Measurements from ENCODE around the gene GLCE. TPM values are rescaled to one million over a fixed set of nuclear protein-coding genes. Genes with fewer than 3 reads are reported as not detected.
"Not testable (repeated sequence)": the region's sequence is repeated elsewhere in the genome, so short reads cannot be mapped to it uniquely, and the experiment has no call there.

The GLCE gene
- polyA plus RNA-seq, 12 donors = 30.7 to 50.8 (median 37.0) TPM; not detected in 1

GRCh38 chr15:69154684-69155083 is 5.8 kb upstream of the GLCE start:
- DNase-seq = no peak

- no peak for DNase-seq
Measured at GRCh38 chr15:69156736-69157381, 3.6 kb upstream of the GLCE start.

- no peak for DNase-seq
Measured at GRCh38 chr15:69158201-69158842, 2.1 kb upstream of the GLCE start.

GRCh38 chr15:69158843-69159240 is 1.6 kb upstream of the GLCE start:
- DNase-seq = no peak

- DNase-seq = no peak
Measured at GRCh38 chr15:69159805-69160140, 662 bp upstream of the GLCE start.

- DNase-seq = peak; percentile 36
Measured at GRCh38 chr15:69161079-69161877, 843 bp downstream of the GLCE start.

- no peak for DNase-seq
Measured at GRCh38 chr15:69161878-69162213, 1.4 kb downstream of the GLCE start.

- DNase-seq = no peak
Measured at GRCh38 chr15:69163141-69163669, 2.8 kb downstream of the GLCE start.

GRCh38 chr15:69164807-69165636 is 4.6 kb downstream of the GLCE start:
- no peak for DNase-seq

GRCh38 chr15:69165637-69166025 is 5.2 kb downstream of the GLCE start:
- no peak for DNase-seq

- DNase-seq = no peak
Measured at GRCh38 chr15:69167218-69167846, 6.9 kb downstream of the GLCE start.

GRCh38 chr15:69168361-69168760 is 7.9 kb downstream of the GLCE start:
- DNase-seq = not testable (repeated sequence)

GRCh38 chr15:69169540-69169939 is 9.1 kb downstream of the GLCE start:
- DNase-seq = not testable (repeated sequence)

- DNase-seq = no peak
Measured at GRCh38 chr15:69170597-69170996, 10.2 kb downstream of the GLCE start.

- DNase-seq = no peak
Measured at GRCh38 chr15:69172847-69173246, 12.4 kb downstream of the GLCE start.

- DNase-seq = no peak
Measured at GRCh38 chr15:69175536-69175935, 15.1 kb downstream of the GLCE start.

GRCh38 chr15:69181424-69181823 is 21.0 kb downstream of the GLCE start:
- DNase-seq = no peak

GRCh38 chr15:69185216-69185615 is 24.8 kb downstream of the GLCE start:
- DNase-seq = no peak

GRCh38 chr15:69185706-69186105 is 25.3 kb downstream of the GLCE start:
- no peak for DNase-seq

GRCh38 chr15:69189157-69189556 is 28.7 kb downstream of the GLCE start:
- no peak for DNase-seq

GRCh38 chr15:69190091-69190490 is 29.7 kb downstream of the GLCE start:
- DNase-seq = no peak

- DNase-seq = no peak
Measured at GRCh38 chr15:69190504-69190903, 30.1 kb downstream of the GLCE start.

All from muscle of arm (tissue), 12 donors.